ENCODE data around the gene CKLF. TPM values are rescaled to one million over a fixed set of nuclear protein-coding genes. Genes with fewer than 3 reads are reported as not detected.

CKLF gene
- total and polyA plus RNA-seq, 2 experiments from 2014 or later, result 64.2 to 108 TPM

GRCh38 chr16:66575060-66575459 is 22.7 kb downstream of the CKLF start:
- no peaks in the 10 kb centered on the region for H3K36me3 ChIP-seq (ENCODE audit: low read depth)
- H3K79me2 ChIP-seq (ENCODE audit: insufficient read depth), result no peaks in the 10 kb centered on the region
- H3K27ac ChIP-seq, result no peak overlapping the region
- H3K4me2 ChIP-seq (ENCODE audit: unreplicated experiment), result no peak overlapping the region
- H3K4me3 ChIP-seq, result no peak overlapping the region
- H3K4me1 ChIP-seq (ENCODE audit: insufficient read depth), result peaks cover 3% of the 10 kb centered on the region
- H4K20me1 ChIP-seq (ENCODE audit: insufficient read depth), result no peaks in the 10 kb centered on the region
- peaks cover 2% of the 10 kb centered on the region for H3F3A ChIP-seq (ENCODE audit: insufficient read depth)
- H3K27me3 ChIP-seq (replicated peaks; ENCODE audit: insufficient read depth), result peaks cover 10% of the 10 kb centered on the region
- TF ChIP-seq EZH2 (IDR thresholded peaks at IDR 0.05; ENCODE audit: insufficient read depth, poor library complexity, severe bottlenecking) (no peak), EZH2phosphoT487 (IDR thresholded peaks at IDR 0.05; ENCODE audit: insufficient read depth, low read depth) (no peak)
- no peak overlapping the region for H2AFZ ChIP-seq
- 98 to 100% methylated on average over 3 of the region's 3 CpGs for WGBS, 2 experiments (ENCODE audit: low coverage in 1 of 2, low lambda C conversion rate in 2 of 2, missing lambda C conversion rate in 2 of 2)
- no peak overlapping the region for H3K9ac ChIP-seq
- DNase-seq, result no peak
- in situ Hi-C loops (cut with MboI), result no loop called here
- no peaks in the 10 kb centered on the region for H3K9me2 ChIP-seq (ENCODE audit: insufficient read depth)
- no peaks in the 10 kb centered on the region for H3K9me3 ChIP-seq (ENCODE audit: low read depth)

GRCh38 chr16:66576296-66576695 is 23.9 kb downstream of the CKLF start:
- no peak overlapping the region for H3K4me2 ChIP-seq (ENCODE audit: unreplicated experiment)
- peaks cover 14% of the 10 kb centered on the region for H3F3A ChIP-seq (ENCODE audit: insufficient read depth)
- H2AFZ ChIP-seq, result no peak overlapping the region
- peak; percentile 34 for DNase-seq
- H3K9ac ChIP-seq, result no peak overlapping the region
- H3K27ac ChIP-seq, result no peak overlapping the region
- peaks cover 12% of the 10 kb centered on the region for H3K4me1 ChIP-seq (ENCODE audit: insufficient read depth)
- H3K4me3 ChIP-seq, result no peak overlapping the region
- in situ Hi-C loops (cut with MboI), result no loop called here
- 68 to 73% methylated on average over 5 of the region's 5 CpGs for WGBS, 2 experiments (ENCODE audit: low coverage in 1 of 2, low lambda C conversion rate in 2 of 2, missing lambda C conversion rate in 2 of 2)
- no peaks in the 10 kb centered on the region for H3K9me3 ChIP-seq (ENCODE audit: low read depth)
- no peaks in the 10 kb centered on the region for H3K79me2 ChIP-seq (ENCODE audit: insufficient read depth)
- H3K36me3 ChIP-seq (ENCODE audit: low read depth), result no peaks in the 10 kb centered on the region
- no peak for TF ChIP-seq EZH2phosphoT487 (IDR thresholded peaks at IDR 0.05; ENCODE audit: insufficient read depth, low read depth)
- no peak for TF ChIP-seq EZH2 (IDR thresholded peaks at IDR 0.05; ENCODE audit: insufficient read depth, poor library complexity, severe bottlenecking)
- no peaks in the 10 kb centered on the region for H3K9me2 ChIP-seq (ENCODE audit: insufficient read depth)
- H3K27me3 ChIP-seq (replicated peaks; ENCODE audit: insufficient read depth), result peaks cover 10% of the 10 kb centered on the region
- no peaks in the 10 kb centered on the region for H4K20me1 ChIP-seq (ENCODE audit: insufficient read depth)

GRCh38 chr16:66578651-66579531 is 26.5 kb downstream of the CKLF start, which contains the start of gene CMTM2:
Gene CMTM2, plus strand, starts transcription at chr16:66579463. Its CDS starts 145 bp downstream, at chr16:66579608.
- peak within 1 kb of the TSS; percentile 16; the same call in 1 of the 2 replicates for H3K4me3 ChIP-seq
- H3K79me2 ChIP-seq (ENCODE audit: insufficient read depth), result no peaks in the 10 kb centered on the region
- H3K9me3 ChIP-seq (ENCODE audit: low read depth), result no peaks in the 10 kb centered on the region
- peak; percentile 19 for DNase-seq
- H3F3A ChIP-seq (ENCODE audit: insufficient read depth), result peaks cover 21% of the 10 kb centered on the region
- no peaks in the 10 kb centered on the region for H3K9me2 ChIP-seq (ENCODE audit: insufficient read depth)
- H2AFZ ChIP-seq, result peak within 1 kb of the TSS; percentile 30; the same call in 1 of the 2 replicates
- WGBS, 2 experiments (ENCODE audit: low coverage in 1 of 2, low lambda C conversion rate in 2 of 2, missing lambda C conversion rate in 2 of 2), result 30 to 33% methylated on average over 73 to 77 of the region's 77 CpGs
- peak within 1 kb of the TSS; percentile 24 for H3K4me2 ChIP-seq (ENCODE audit: unreplicated experiment)
- H3K9ac ChIP-seq, result no peak within 1 kb of the TSS
- no peaks in the 10 kb centered on the region for H4K20me1 ChIP-seq (ENCODE audit: insufficient read depth)
- no peak within 1 kb of the TSS for H3K27ac ChIP-seq
- H3K27me3 ChIP-seq (replicated peaks; ENCODE audit: insufficient read depth), result peaks cover 10% of the 10 kb centered on the region
- in situ Hi-C loops (cut with MboI), result no loop called here
- peaks cover 19% of the 10 kb centered on the region for H3K4me1 ChIP-seq (ENCODE audit: insufficient read depth)
- H3K36me3 ChIP-seq (ENCODE audit: low read depth), result no peaks in the 10 kb centered on the region
- no peak for TF ChIP-seq EZH2 (IDR thresholded peaks at IDR 0.05; ENCODE audit: insufficient read depth, poor library complexity, severe bottlenecking)
- no peak for TF ChIP-seq EZH2phosphoT487 (IDR thresholded peaks at IDR 0.05; ENCODE audit: insufficient read depth, low read depth)

GRCh38 chr16:66580605-66581209 is 28.3 kb downstream of the CKLF start:
- no peaks in the 10 kb centered on the region for H4K20me1 ChIP-seq (ENCODE audit: insufficient read depth)
- 0 out of 2 replicates have a peak overlapping the region, but pooled peaks have one; percentile 6 for H3K27ac ChIP-seq
- peaks cover 19% of the 10 kb centered on the region for H3K4me1 ChIP-seq (ENCODE audit: insufficient read depth)
- no peak overlapping the region for H2AFZ ChIP-seq
- DNase-seq, result peak; percentile 82
- TF ChIP-seq EZH2 (IDR thresholded peaks at IDR 0.05; ENCODE audit: insufficient read depth, poor library complexity, severe bottlenecking) (no peak), EZH2phosphoT487 (IDR thresholded peaks at IDR 0.05; ENCODE audit: insufficient read depth, low read depth) (no peak)
- no peak overlapping the region for H3K4me3 ChIP-seq
- H3K9me2 ChIP-seq (ENCODE audit: insufficient read depth), result no peaks in the 10 kb centered on the region
- H3K79me2 ChIP-seq (ENCODE audit: insufficient read depth), result no peaks in the 10 kb centered on the region
- H3K36me3 ChIP-seq (ENCODE audit: low read depth), result no peaks in the 10 kb centered on the region
- H3F3A ChIP-seq (ENCODE audit: insufficient read depth), result peaks cover 21% of the 10 kb centered on the region
- no peak overlapping the region for H3K9ac ChIP-seq
- in situ Hi-C loops (cut with MboI), result no loop called here
- H3K27me3 ChIP-seq (replicated peaks; ENCODE audit: insufficient read depth), result peaks cover 10% of the 10 kb centered on the region
- 62 to 72% methylated on average over 4 of the region's 4 CpGs for WGBS, 2 experiments (ENCODE audit: low coverage in 1 of 2, low lambda C conversion rate in 2 of 2, missing lambda C conversion rate in 2 of 2)
- H3K4me2 ChIP-seq (ENCODE audit: unreplicated experiment), result no peak overlapping the region
- H3K9me3 ChIP-seq (ENCODE audit: low read depth), result no peaks in the 10 kb centered on the region
